Astrocyte of the spinal cord (primary cell): ENCODE results near the gene OR9Q1.

Source experiments
- DNase-seq: peaks from one replicate; pipeline ENCODE4 v3.0.0; 2011; ENCODE audit warnings: low read depth, low spot score
- H3K4me3 ChIP-seq: 2 replicates; pipeline ENCODE4 v1.5.1; 2011; ENCODE audit warnings: low read depth, mild to moderate bottlenecking, low read length, moderate library complexity
- in situ Hi-C: cut with HindIII; loops from 2 replicates; pipeline ENCODE4 v1.10.0; 2017; ENCODE audit warnings: low sequenced_read_pairs
- TF ChIP-seq, protein P1 (sequence below): IDR thresholded peaks from 2 replicates; pipeline ENCODE4 v1.5.1; 2012; ENCODE audit warnings: low read depth, mild to moderate bottlenecking, low read length, inconsistent platforms

OR9Q1 gene

DNA sequence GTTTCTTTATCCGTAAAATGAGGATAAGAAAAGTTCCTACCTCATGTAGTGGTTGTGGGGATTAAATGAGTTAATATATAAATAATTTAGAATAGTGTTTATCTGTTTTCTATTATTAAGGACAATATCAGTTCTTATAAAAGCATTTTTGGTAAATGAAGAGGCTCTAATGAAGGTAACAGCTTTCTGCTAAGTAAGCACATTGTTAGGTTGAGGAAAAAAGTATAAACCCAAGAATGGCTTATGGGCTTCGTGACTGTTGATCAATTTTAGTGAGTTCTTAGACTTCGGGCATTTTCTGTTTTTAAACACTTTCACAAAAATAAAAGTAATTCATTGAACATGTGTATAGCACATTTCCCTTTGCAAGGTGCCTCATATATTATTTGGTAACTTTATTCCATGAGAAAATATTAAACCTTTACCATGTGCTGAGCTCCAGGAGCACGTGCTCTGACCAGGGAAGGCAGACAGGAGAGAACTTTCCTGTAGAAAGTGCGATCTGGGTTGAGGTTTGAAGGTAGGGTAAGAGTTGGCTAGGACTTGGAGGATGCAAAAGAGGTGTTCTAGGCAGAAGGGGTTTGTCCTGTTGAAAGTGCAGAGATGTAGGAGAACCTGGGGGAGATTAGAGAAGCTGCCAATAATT is 153.9 kb downstream of the OR9Q1 start:
- no peak for DNase-seq
- TF ChIP-seq, protein P1, sequence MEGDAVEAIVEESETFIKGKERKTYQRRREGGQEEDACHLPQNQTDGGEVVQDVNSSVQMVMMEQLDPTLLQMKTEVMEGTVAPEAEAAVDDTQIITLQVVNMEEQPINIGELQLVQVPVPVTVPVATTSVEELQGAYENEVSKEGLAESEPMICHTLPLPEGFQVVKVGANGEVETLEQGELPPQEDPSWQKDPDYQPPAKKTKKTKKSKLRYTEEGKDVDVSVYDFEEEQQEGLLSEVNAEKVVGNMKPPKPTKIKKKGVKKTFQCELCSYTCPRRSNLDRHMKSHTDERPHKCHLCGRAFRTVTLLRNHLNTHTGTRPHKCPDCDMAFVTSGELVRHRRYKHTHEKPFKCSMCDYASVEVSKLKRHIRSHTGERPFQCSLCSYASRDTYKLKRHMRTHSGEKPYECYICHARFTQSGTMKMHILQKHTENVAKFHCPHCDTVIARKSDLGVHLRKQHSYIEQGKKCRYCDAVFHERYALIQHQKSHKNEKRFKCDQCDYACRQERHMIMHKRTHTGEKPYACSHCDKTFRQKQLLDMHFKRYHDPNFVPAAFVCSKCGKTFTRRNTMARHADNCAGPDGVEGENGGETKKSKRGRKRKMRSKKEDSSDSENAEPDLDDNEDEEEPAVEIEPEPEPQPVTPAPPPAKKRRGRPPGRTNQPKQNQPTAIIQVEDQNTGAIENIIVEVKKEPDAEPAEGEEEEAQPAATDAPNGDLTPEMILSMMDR: no peak
- in situ Hi-C loops: no loop called here
- no peak overlapping the region for H3K4me3 ChIP-seq

DNA sequence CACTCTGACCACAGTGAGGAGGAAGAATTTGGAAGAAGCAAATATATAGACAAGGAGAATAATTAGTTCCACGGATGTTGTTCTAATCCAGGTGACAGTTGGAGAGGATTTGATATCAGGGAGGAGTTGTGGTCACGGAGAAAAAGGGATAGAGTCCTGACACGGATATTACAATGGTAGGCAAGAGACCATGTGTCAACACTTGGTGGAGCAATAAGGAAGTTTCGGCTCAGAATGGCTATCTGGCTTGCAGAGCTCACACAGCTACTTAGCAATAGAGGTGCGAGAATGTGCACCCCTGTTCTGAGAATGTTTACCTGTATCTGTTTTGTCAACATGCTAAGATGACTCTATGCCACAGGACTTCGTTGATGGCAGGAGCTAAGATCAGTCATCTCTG is 154.8 kb downstream of the OR9Q1 start:
- DNase-seq: no peak
- H3K4me3 ChIP-seq: no peak overlapping the region
- in situ Hi-C loops: no loop called here
- TF ChIP-seq, protein P1: no peak

DNA sequence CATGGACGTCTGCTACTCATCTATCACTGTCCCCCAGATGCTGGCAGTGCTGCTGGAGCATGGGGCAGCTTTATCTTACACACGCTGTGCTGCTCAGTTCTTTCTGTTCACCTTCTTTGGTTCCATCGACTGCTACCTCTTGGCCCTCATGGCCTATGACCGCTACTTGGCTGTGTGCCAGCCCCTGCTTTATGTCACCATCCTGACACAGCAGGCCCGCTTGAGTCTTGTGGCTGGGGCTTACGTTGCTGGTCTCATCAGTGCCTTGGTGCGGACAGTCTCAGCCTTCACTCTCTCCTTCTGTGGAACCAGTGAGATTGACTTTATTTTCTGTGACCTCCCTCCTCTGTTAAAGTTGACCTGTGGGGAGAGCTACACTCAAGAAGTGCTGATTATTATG is 156.0 kb downstream of the OR9Q1 start:
- DNase-seq: no peak
- in situ Hi-C loops: no loop called here
- TF ChIP-seq, protein P1: no peak
- no peak overlapping the region for H3K4me3 ChIP-seq

DNA sequence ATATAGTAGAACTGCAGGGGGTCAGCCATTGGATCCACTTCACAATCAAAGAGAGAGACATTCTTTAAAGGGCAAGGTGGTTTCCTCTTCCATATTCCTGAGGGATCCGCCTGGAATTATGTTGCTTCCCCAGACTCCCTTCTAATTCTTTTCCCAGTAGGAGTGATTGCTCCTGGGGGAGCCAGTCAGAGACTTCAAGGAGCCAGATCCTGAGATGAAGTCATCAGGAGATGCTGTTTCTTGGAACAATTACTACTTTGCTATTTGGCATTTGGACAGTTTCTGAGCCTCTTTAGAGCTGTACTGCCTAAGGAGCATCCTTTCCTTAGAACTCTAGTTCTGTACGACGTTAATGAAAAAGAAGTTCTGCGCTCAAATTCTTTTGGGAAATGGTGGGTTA is 163.3 kb downstream of the OR9Q1 start:
- no peak overlapping the region for H3K4me3 ChIP-seq
- no peak for DNase-seq
- TF ChIP-seq, protein P1: no peak
- in situ Hi-C loops: no loop called here

DNA sequence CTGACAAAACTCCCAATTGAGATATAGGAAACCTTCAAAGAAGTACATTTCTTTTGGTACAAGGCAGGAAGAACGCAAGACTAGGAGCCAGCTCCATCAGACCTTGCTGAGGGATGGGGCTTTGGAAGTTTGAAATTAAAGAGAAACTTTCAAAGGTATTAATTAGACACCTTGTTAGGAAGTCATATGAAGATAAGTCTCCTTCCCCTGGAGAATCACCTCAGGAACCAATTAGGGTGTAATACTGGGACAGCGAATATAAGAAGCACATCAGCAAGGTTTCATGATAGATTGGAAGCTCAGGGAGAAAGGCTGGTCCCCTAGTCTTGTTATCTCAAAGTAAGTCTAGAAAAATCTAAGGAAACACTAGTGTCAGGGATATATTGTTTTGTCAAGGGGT is 165.1 kb downstream of the OR9Q1 start, which contains the start of gene OR9Q2:
OR9Q2 (plus strand) TSS at position 301 of the 400 bp plus-strand sequence. CDS start 1,421 bp downstream, outside the sequence.
- in situ Hi-C loops: no loop called here
- H3K4me3 ChIP-seq: no peak within 1 kb of the TSS
- no peak for DNase-seq
- TF ChIP-seq, protein P1: no peak

DNA sequence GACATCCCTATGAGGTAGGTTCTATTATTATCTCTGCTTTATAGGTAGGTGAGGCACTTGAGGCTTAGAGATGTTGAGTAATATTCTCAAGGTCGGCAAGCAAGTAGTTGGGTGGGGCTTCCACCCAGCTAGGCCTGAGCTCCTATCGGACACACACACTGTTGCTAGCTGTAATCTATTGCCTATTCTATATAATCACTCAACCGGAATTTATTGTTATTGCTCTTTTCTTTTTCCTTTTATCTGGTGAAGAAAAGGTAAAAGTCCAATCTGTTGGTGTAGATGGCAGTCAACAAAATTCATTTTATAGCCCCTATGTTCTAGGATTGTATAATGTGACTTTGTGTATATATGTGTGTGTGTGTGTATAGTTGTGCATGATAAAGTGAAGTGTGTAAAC is 168.5 kb downstream of the OR9Q1 start:
- in situ Hi-C loops: no loop called here
- DNase-seq: no peak
- TF ChIP-seq, protein P1: no peak

More for the DNA sequence above, 168.5 kb downstream of the OR9Q1 start:
- H3K4me3 ChIP-seq: no peak overlapping the region
